GM15510 (cell line): ENCODE measurements around the gene TNK2.

Source experiments
- POLR2A ChIP-seq: IDR thresholded peaks from 3 replicates; pipeline ENCODE4 v1.6.1; 2011; ENCODE audit warnings: borderline replicate concordance; ENCODE audit not compliant: insufficient read length; ENCODE audit errors: extremely low read depth

Gene TNK2

DNA sequence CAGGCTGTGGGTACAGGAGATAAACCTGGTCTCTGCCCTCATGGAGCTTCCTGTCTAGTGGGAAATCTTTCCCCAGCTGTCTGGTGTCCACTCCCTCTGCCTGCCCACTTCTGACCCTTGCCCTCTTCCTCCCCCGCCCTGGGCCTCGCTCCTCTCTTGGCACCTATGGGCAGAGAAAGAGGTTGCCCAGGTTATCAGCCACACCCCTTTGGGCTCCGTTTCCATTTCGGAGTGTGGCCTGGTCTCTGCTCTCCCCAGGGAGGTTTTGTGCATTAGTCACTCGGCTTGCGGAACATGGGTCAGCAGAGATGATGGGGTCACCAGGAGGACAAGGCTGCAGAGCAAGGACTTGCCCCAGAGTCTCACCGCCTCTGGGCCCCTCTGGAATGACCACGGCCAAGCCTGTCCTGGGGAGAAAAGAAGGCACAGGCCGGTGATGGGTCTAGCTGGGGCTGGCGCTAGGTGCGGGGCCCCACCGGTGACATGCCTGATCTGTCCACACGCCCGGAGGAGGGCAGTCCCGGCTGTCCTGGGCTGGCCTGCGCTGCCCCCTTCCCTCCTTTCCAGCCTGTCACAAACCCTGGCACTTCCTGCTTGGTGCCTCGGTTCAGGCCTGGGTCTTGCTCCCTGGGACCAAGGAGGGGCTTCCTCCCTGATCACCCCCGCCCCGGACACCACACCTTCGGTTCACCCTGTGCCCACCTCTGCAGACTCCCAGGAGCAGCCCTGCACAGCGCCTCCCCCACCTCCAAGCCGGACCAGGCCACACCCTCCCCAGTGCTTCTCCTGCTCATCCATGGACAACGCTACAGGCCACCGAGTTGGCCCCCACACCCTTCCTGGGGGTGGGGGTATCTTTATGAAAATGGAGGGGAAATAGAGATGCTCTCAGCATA, 61.0 kb downstream of the TNK2 start:
- no peak for TF ChIP-seq POLR2A

GRCh38 chr3:195845483-195845882, 62.9 kb downstream of the TNK2 start:
- no peak for TF ChIP-seq POLR2A

GRCh38 chr3:195844671-195845218, 63.6 kb downstream of the TNK2 start:
- no peak for TF ChIP-seq POLR2A

GRCh38 chr3:195839260-195840010, 68.9 kb downstream of the TNK2 start:
- TF ChIP-seq POLR2A = no peak

DNA sequence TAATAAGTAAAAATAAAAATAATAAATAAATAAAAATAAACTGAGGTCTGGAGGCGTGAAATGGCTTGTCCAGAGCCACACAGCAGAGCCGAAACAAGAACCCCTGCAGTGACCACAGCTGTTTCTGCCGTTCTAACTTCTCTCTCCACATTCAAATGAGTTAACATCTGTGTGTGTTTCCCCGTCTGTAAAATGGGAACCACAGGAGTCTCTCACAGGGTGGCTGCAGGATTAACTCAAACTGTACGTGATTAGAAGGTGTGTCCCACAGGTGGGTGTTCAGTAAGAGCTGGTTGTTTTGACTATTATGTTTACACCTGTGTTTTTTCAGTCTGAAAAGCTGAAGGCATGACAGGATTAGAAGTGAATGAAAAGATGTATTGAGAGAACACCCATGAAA, 69.6 kb downstream of the TNK2 start:
- TF ChIP-seq POLR2A = no peak

DNA sequence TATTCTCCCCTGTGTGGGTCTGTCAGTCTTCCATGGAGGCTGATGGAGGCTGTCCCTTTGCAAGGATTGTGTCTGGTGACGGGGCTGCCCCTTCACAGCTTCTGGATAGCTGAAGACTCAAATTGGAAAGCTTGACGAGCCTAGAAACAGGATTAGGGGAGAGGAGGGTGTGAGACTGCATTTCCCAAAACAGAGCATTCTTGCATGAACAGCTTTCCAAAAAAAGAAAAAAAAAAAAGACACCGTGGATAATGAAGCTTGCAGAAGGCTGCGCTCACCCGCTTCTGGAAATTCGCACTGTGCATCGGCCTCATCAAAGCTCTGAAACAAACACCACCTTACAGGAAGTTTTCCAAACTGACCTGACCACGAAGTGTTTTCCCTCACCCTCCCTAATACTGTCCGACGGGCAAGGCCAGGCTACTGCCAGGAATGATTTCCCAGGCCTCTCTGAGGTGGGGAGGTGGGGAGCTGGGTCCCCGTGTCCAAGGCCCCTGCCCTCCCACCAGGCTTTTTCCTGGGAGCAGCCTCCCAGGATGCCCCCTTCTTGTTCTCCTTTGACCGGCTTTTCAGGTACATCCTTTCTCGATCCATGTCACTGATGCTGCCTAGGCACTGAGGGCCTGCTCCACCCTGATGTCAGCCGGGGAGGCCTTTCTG, 71.7 kb downstream of the TNK2 start:
- no peak for TF ChIP-seq POLR2A

DNA sequence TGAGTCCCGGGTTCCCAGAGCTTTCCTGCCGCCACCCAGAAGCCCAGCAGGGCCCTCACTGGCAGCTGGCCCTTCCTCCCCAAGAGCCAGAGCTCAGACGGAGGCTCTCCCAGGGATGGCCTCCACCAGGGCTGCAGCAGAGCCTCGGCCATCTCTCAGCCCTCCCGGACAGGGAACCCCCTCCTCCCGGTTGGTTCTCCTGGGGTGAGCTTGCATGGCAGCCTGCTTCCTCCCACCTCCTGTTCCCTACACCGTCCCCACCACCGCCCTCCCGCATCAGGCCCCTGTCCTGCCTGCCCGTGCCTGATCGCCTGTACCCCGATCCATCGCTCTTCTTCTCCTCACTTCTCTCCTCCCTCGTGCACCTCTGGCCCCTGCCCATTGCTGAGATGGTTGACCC, 72.6 kb downstream of the TNK2 start:
- no peak for TF ChIP-seq POLR2A

DNA sequence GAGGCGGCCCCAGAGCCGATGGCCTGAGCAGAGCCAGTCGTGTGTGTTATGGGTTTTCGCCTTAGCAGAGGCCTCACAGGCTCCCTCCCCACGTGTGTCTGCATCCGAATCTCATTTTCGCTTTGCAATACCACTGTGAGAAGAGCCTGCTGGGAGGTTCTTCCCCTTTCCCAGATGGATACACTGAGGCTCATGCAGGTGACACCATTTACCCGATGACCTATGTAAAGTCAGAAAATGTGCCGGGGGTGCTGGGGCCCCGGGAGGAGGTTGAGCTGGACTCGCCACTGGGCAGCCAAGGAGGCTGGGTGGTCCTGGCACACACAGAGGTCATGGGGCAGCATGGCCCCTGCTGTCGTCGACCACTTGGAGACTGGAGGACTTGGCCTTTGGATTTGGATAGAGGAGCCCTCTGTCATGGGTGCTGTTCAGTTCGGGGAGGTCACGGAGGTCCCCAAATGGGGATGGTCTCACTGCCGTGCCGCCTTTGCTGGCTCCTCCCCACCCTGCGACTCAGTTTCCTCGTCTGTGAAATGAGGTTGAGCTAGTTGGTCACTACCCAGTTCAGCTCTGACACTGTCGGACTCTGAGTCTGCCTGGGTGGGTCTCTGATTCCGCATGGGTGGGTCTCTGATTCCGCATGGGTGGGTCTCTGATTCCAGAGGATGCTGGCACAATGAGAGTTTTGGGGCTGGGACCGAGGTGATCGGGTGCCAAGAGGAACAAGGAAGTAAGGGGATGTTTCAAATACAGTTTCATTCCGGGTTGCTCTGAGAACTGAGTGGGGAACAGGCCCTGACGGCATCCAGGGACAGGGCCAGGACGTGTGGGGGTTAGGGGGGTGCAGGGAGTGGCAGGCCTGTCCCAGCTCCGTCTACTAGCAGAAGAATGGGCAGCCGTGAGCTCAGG, 73.4 kb downstream of the TNK2 start:
- TF ChIP-seq POLR2A = no peak

- no peak for TF ChIP-seq POLR2A
Measured at GRCh38 chr3:195829897-195830254, 78.5 kb downstream of the TNK2 start.

DNA sequence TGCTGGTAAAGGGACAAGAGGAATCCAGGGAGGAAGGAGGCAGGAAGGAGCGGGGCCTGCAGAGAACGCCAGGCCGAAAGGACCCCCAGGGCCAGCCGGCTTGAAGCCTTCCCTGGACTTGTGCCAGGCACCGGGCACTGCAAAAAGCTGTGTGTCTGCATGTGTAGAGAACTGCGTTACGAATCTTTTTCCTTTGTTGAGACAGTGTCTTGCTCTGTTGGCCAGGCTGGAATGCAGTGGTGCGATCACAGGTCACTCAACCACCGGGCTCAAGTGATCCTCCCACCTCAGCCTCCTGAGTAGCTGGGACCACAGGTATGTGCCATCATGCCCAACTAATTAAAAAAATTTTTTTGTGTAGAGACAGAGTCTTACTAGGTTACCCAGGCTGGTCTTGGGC, 79.6 kb downstream of the TNK2 start:
- no peak for TF ChIP-seq POLR2A

DNA sequence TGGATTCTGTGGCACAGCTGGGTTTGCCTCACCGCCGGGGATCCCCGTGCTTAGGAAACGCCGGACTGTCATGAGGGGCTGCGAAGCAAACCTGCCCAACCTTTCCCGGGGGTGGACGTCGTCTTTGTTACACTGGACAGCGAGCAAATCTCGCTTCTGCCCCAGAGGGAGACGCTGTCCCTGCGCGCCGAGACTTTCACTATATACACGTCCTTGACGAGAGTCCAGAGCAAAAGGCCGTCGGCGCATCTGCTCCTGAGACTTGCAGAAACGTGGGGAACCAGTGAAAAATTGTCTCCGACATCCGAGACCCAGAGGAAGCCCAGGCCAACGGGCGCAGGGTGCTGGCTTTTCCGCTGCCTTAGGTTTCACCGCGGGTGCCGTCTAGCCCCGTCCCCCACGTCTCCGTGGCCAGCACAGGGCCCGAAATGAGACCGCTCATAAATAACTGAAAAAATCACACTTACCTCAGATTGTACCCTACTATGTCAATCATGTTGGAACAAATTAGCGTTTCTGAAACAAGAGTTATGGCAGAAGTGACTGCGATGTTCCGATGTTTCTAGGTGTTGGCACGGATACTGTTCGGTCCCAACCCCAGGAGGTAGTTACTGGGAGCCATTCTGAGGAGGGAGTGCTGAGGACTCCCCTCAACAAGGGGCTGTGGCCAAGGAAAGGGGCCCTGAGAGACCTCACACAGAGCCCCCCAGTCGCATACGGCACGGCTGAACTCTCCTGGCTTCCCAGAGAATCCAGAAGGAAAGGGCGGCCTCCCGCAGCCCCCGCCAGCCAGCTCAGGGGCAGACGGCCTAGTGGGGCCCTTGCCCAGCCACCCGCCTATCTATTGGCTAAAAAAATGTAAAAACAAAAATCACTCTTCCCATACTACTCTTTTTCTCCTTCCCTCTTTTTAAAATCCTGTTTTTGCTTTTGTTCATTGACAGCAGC, 82.2 kb downstream of the TNK2 start:
- no peak for TF ChIP-seq POLR2A

DNA sequence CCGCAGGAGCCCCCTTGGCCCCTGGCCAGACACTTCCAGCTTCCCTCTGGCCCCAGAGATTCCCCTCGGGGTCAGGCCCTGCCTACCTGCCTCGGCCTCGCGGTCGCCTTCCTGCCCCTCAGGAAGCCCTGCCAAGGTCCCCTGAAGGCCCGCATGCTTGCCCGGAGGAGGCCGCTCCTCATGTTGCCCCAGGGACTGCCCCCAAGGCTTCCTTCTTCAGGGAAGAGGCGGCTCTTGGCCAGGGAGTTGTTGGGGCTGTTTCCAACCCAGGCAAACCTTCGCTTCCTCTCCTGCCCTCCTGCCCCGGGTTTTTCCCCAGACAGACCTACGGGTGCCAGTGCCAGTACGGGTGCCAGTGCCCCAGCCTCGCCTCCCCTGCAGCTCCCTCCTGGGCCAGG, 83.2 kb downstream of the TNK2 start:
- TF ChIP-seq POLR2A = no peak

- TF ChIP-seq POLR2A = no peak
Measured at GRCh38 chr3:195823999-195824398, 84.4 kb downstream of the TNK2 start.
